Measurements from ENCODE around the gene VGLL2.

VGLL2 gene

DNA sequence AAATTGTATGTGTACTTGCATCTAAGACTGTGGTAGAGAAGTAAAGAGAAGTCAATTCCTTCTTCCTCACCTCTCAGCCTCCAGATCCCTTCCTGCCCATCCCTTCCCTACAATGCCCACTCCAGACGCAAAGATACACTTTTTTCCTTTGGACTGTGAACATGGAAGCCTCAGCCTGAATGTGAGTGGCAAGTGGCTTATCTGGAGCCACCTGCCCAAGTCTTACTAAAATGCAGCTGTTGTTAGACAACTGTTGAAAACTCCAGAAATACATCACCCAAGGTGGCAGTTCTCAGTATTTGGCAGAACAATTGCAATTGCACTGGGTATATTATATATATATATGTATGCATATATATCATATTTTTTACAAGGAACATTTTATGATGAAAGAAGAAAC is 7.5 kb downstream of the VGLL2 start:
- peaks cover 60 to 74% of the 10 kb centered on the region in 2 donors for H3K27me3 Mint-ChIP-seq
- no peak overlapping the region for H3K27ac Mint-ChIP-seq
- no peaks in the 10 kb centered on the region for H3K36me3 Mint-ChIP-seq (ENCODE audit: insufficient read depth)
- DNase-seq (no peak), ATAC-seq (replicated peaks) (no peak)
- H3K4me3 Mint-ChIP-seq, result no peak overlapping the region
- peaks cover 0 to 5% of the 10 kb centered on the region in 2 donors for H3K4me1 Mint-ChIP-seq (ENCODE audit: low read depth in 2 of 2)
- H3K9me3 Mint-ChIP-seq, result no peaks in the 10 kb centered on the region

DNA sequence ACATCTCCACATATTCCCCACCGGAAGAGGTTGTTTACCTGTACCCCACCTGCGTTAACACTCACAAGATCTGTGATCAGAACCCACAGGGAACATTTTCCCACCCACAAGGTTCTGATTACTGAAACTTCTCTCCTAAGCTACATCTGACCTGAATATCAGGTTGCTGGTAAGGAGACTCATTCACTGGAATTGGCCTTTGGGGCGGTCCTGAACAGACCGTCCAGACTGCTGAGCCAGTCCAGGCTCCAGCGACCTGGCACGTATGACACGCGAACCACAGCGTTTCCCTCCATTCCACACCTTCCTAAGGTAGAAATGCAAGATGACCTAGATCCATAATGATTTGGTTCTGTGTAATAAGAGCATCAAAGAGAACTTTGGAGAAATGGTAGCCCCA is 9.8 kb downstream of the VGLL2 start:
- Mint-ChIP-seq H3K36me3 (ENCODE audit: insufficient read depth) (no peaks in the 10 kb centered on the region), H3K4me3 (no peak overlapping the region), H3K9me3 (no peaks in the 10 kb centered on the region), H3K4me1 (ENCODE audit: low read depth in 2 of 2) (peaks cover 0 to 5% of the 10 kb centered on the region in 2 donors), H3K27ac (no peak overlapping the region), H3K27me3 (peaks cover 37 to 60% of the 10 kb centered on the region in 2 donors)
- no peak for DNase-seq
- no peak for ATAC-seq (replicated peaks)

DNA sequence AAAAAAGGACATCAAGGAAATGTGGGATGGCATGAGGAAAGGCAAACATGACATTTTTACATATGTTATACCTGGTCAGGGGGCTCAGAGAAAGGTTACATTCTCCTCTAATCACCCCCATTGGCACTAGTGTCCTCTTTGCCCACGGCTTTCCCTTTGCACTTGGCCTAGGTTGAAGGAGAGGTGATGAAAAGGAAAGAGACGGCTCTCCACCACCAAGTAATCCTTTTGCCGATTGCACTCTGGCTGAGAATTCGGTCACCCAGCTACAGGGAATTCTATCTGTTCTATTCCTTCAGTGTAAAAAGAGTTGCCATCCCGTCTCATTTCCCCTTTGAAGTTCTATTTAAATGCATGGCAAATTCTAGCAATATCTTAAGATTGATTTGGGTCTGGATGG is 10.4 kb downstream of the VGLL2 start:
- H3K4me3 Mint-ChIP-seq, result no peak overlapping the region
- H3K27ac Mint-ChIP-seq, result no peak overlapping the region
- peaks cover 37 to 58% of the 10 kb centered on the region in 2 donors for H3K27me3 Mint-ChIP-seq
- H3K9me3 Mint-ChIP-seq, result no peaks in the 10 kb centered on the region
- ATAC-seq (replicated peaks) (no peak), DNase-seq (no peak)
- peaks cover 0 to 5% of the 10 kb centered on the region in 2 donors for H3K4me1 Mint-ChIP-seq (ENCODE audit: low read depth in 2 of 2)
- H3K36me3 Mint-ChIP-seq (ENCODE audit: insufficient read depth), result no peaks in the 10 kb centered on the region

DNA sequence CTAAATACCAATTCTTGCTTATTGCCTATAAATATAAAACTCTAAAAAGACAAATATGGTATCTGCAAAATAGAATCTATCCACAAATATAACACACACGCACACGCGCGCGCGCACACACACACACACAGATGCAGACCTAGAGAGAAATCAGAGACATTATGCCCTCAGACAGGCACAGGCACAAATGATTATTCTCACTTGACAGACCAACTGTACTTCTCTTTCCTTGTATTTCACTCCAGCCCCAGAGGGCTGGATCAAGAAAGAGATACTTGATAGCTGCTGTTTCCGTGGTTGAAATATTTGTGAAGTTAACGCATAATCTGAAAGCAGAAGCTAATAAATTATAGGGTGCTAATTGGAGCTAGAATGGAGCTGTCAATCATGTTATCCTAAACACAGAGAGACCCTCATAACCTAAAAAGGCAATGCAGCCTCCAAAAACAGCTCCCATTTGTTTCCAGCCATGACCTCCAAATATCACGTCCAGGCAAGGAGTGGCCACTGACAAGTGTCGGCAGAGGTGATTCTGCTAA is 11.5 kb downstream of the VGLL2 start:
- H3K27ac Mint-ChIP-seq, result no peak overlapping the region
- H3K27me3 Mint-ChIP-seq, result peaks cover 36 to 55% of the 10 kb centered on the region in 2 donors

DNA sequence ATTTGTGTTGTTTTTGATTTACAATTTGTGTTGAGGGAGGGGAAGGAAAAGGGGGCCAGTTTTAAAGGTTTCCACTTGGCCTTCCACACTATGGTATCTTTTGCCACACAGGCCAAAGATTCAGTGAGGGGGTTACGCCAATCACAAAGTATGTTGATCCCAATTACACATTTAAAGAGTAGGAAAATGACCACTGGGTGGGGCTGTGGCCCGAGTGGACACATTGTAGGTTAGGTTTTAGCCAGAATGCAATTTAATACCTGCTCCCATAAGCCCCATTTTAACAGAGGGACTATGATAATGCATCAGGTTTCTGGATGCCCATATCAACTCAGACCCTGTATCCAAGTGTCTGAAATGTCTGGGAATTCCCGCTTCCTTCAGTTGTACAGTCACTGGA is 15.6 kb downstream of the VGLL2 start:
- Mint-ChIP-seq H3K4me1 (ENCODE audit: low read depth in 2 of 2) (no peaks in the 10 kb centered on the region), H3K4me3 (no peak overlapping the region), H3K27ac (no peak overlapping the region), H3K27me3 (peaks cover 15 to 26% of the 10 kb centered on the region in 2 donors), H3K9me3 (no peaks in the 10 kb centered on the region), H3K36me3 (ENCODE audit: insufficient read depth) (no peaks in the 10 kb centered on the region)
- no peak for DNase-seq
- no peak for ATAC-seq (replicated peaks)

More for the DNA sequence above, 11.5 kb downstream of the VGLL2 start:
- H3K9me3 Mint-ChIP-seq, result no peaks in the 10 kb centered on the region
- H3K36me3 Mint-ChIP-seq (ENCODE audit: insufficient read depth), result no peaks in the 10 kb centered on the region
- ATAC-seq (replicated peaks) (no peak), DNase-seq (no peak)
- H3K4me3 Mint-ChIP-seq, result no peak overlapping the region
- peaks cover 0 to 5% of the 10 kb centered on the region in 2 donors for H3K4me1 Mint-ChIP-seq (ENCODE audit: low read depth in 2 of 2)

DNA sequence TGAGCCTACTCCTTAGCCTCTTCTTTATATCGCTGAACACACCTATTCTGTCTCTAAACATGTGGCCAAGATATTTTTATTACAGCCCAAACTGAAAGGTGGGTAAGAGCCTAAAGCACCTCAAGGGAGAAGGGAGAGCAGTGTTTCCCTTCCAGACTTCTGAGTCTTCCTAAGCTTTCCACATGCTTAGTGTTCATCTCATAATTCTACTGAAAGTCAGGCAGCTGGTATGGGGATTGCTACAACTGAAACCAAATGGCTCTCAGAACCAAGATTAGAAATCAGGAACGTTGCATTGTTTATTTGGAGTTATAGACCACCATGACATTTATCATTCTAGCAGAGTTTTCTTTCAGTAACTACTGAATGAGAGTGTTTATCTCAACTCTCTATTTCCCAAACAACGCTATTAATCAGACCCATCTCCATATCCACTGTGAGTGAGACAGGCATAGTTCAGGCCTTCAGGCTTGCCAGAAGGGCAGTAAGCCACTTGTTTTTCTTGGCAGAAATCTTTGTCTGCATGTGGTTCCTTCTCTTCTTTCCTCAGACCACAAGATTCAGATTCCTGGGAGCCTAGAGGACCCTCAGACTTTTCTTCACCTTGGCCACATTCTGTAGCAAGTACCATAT is 22.8 kb downstream of the VGLL2 start:
- peaks cover 14 to 17% of the 10 kb centered on the region in 2 donors for H3K27me3 Mint-ChIP-seq
- H3K4me1 Mint-ChIP-seq (ENCODE audit: low read depth in 2 of 2), result no peaks in the 10 kb centered on the region
- no peak overlapping the region for H3K27ac Mint-ChIP-seq

DNA sequence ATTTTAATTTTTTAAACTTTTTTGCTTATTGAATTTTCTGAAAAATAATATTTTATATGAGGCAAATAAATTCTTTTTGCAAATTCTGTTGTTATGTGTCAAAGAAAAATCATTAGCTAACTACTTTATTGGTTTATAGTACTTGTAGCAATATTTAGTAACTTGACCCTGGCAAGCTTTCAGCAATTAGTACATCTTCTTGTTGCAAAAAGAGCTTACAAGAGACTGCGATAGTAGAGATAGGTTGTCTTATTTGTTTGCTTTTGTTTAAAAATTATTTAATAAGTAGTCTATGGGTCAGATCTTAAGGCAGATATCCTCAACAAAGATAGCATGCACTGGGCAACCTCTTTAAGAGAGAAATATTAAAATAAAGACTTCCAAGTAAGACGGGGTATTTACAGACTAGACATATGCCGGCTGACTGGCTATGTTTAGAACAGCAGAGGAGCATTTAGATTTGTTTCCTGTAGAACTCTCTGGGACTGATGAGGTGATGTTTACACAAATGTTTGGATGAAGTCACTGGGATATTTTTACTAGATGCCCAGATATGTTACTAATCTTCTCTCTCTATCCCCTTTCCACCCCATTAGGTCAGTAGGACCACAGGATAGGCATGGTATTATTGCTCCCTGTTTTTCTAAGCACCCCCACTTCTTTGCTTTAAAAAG is 25.0 kb downstream of the VGLL2 start:
- no peak overlapping the region for H3K4me3 Mint-ChIP-seq
- ATAC-seq (replicated peaks), result no peak
- no peak for DNase-seq
- peaks cover 0 to 4% of the 10 kb centered on the region in 2 donors for H3K9me3 Mint-ChIP-seq
- H3K27me3 Mint-ChIP-seq, result peaks cover 14 to 18% of the 10 kb centered on the region in 2 donors
- no peak overlapping the region for H3K27ac Mint-ChIP-seq
- no peaks in the 10 kb centered on the region for H3K36me3 Mint-ChIP-seq (ENCODE audit: insufficient read depth)
- no peaks in the 10 kb centered on the region for H3K4me1 Mint-ChIP-seq (ENCODE audit: low read depth in 2 of 2)

More for the DNA sequence above, 22.8 kb downstream of the VGLL2 start:
- DNase-seq (no peak), ATAC-seq (replicated peaks) (no peak)
- peaks cover 0 to 4% of the 10 kb centered on the region in 2 donors for H3K9me3 Mint-ChIP-seq
- H3K4me3 Mint-ChIP-seq, result no peak overlapping the region
- no peaks in the 10 kb centered on the region for H3K36me3 Mint-ChIP-seq (ENCODE audit: insufficient read depth)

DNA sequence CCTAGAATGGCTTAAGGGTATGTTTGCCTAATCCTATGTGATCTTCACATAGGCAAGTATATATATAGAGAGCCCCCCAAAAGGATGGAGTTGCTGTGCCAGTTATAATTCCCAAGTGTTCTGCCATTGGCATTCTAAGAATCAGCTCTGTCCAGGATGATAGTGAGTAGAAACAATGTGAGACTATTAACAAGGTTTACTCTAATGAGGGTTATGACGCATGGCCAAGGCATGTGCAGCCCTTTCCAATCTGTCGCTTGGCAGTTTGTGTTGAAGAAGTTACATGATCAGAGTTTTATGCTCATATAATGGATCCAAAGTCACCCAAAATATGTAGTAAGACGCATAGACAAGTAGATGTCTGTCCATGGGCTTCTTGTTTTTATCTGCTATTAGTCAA is 33.6 kb downstream of the VGLL2 start:
- Mint-ChIP-seq H3K4me1 (ENCODE audit: low read depth in 2 of 2) (no peaks in the 10 kb centered on the region), H3K9me3 (no peaks in the 10 kb centered on the region), H3K27me3 (peaks cover 0 to 9% of the 10 kb centered on the region in 2 donors), H3K27ac (no peak overlapping the region), H3K36me3 (ENCODE audit: insufficient read depth) (no peaks in the 10 kb centered on the region), H3K4me3 (no peak overlapping the region)
- ATAC-seq (replicated peaks) (no peak), DNase-seq (no peak)

DNA sequence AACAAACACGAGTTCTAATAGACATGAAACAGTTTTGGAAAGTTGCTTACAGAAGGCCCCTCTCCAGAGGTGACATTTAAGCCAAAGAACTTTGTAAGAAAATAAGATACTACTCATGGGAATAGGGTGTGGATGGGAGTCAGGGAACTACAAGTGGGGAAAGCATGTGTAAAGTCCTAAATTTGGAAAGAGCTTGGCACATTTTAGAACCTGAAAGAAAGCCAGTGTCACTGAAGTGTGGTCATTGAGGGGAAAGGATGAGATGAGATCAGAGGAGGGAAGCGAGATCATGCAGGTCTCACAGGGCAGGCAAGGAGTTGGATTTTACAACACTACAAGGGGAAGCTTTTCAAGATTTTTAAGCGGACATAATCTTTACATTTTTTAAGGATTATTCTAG is 38.0 kb downstream of the VGLL2 start:
- Mint-ChIP-seq H3K27ac (no peak overlapping the region), H3K9me3 (no peaks in the 10 kb centered on the region), H3K4me3 (no peak overlapping the region), H3K4me1 (ENCODE audit: low read depth in 2 of 2) (no peaks in the 10 kb centered on the region), H3K27me3 (peaks cover 12% of the 10 kb centered on the region in 2 donors), H3K36me3 (ENCODE audit: insufficient read depth) (no peaks in the 10 kb centered on the region)
- no peak for ATAC-seq (replicated peaks)
- DNase-seq, result no peak

DNA sequence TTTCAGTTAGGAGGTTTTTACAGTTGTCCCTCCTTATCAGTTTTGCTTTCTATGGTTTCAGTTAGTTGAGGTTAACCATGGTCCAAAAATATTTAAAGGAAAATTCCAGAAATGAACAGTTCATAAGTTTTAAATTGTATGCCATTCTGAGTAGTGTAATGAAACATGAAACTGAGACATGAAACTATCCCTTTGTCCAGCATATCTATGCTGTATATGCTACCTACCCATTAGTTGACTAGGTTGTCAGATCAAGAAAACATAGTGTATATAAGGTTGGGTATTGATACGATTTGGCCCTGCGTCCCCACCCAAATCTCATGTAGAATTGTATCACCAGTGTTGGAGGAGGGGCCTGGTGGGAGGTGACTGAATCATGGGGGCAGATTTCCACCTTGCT is 39.1 kb downstream of the VGLL2 start:
- Mint-ChIP-seq H3K27ac (no peak overlapping the region), H3K4me1 (ENCODE audit: low read depth in 2 of 2) (no peaks in the 10 kb centered on the region), H3K27me3 (peaks cover 12 to 20% of the 10 kb centered on the region in 2 donors), H3K4me3 (no peak overlapping the region), H3K9me3 (no peaks in the 10 kb centered on the region), H3K36me3 (ENCODE audit: insufficient read depth) (no peaks in the 10 kb centered on the region)
- no peak for DNase-seq
- no peak for ATAC-seq (replicated peaks)

DNA sequence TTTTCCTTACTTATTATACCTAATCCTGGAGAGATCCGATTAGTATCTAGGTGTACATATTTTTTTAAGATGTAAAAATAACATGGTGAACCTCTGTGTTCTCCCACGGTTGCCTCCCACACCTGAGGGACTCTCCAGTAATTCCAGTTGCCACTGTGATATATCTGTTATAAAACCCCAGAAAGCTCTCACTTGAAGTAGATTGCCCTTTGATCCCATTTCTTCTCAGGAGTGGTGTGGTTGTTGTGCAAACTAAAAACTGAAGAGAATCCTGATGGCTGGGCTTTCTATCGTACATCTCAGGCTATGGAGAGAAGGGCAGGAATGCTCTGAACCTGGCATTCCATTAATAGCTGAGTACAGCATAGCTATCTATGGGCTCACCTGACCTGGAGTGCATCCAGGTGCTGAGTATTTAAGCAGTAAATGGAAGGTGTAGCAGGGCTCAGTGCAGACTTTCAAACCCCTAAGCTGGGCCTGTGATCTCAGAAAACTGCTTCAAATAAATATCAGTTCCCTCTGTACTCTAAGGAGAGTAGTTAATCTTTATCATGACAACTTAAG is 41.0 kb downstream of the VGLL2 start:
- H3K4me3 Mint-ChIP-seq, result no peak overlapping the region
- no peaks in the 10 kb centered on the region for H3K9me3 Mint-ChIP-seq
- DNase-seq (no peak), ATAC-seq (replicated peaks) (no peak)
- H3K4me1 Mint-ChIP-seq (ENCODE audit: low read depth in 2 of 2), result no peaks in the 10 kb centered on the region
- peaks cover 17 to 27% of the 10 kb centered on the region in 2 donors for H3K27me3 Mint-ChIP-seq
- H3K36me3 Mint-ChIP-seq (ENCODE audit: insufficient read depth), result no peaks in the 10 kb centered on the region
- no peak overlapping the region for H3K27ac Mint-ChIP-seq

DNA sequence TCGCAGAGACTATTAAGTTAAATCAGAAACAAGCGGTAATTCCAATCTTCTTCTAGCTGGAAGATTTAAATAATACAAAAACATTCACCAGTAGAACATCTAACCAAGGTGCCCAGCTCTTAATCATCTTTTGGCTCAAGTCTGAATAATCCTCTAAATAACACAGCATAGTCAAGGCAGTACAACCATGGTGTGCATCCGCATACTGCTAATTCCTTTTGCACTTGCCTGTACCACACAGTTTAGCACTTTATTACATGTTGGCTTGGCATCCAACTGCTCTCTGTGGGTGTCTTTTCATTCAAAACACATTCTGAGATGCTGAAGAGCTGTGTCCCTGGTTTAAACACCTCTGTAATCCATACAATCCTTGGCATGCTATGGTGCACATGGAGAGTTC is 42.3 kb downstream of the VGLL2 start:
- DNase-seq (no peak), ATAC-seq (replicated peaks) (no peak)
- Mint-ChIP-seq H3K27me3 (peaks cover 27 to 40% of the 10 kb centered on the region in 2 donors), H3K27ac (no peak overlapping the region), H3K4me3 (no peak overlapping the region), H3K9me3 (no peaks in the 10 kb centered on the region), H3K4me1 (ENCODE audit: low read depth in 2 of 2) (no peaks in the 10 kb centered on the region), H3K36me3 (ENCODE audit: insufficient read depth) (no peaks in the 10 kb centered on the region)

DNA sequence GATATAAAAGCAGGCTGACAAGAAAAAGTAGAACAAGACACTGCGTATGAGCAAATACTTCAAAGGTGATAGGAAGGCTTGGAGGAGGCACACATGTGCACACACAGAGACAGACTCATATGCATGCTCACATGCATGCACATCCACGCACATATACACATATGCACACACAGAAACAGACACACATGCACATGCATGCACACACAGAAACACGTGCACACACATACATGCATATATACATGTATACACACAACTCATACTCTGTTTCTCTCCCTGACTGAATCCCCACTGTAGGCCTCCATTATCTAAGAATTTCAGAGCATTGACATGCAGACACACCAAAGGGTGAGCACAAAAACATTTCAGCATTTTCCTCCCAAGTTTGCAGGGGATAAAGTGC is 43.7 kb downstream of the VGLL2 start:
- Mint-ChIP-seq H3K4me1 (ENCODE audit: low read depth in 2 of 2) (no peaks in the 10 kb centered on the region), H3K36me3 (ENCODE audit: insufficient read depth) (no peaks in the 10 kb centered on the region), H3K9me3 (no peaks in the 10 kb centered on the region), H3K4me3 (no peak overlapping the region), H3K27ac (no peak overlapping the region), H3K27me3 (peaks cover 29 to 43% of the 10 kb centered on the region in 2 donors)
- no peak for DNase-seq
- ATAC-seq (replicated peaks), result no peak

DNA sequence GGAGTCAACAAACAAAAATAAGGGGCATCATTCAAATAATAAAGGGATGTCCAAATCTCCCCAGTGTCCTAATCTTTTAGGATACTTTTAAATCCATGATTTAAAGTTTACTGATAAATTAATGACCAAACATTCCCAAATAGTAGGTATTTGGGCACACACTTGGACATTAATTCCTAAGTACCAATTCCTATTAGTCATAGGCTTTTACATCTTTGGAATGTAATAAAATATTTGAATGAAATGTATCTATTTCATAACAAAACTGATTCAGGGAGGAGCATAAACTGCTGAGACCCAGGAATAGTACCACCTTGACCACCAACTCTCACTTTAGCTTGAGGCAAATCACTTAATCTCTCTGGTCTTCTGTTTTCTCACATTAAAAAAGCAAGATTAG is 44.3 kb downstream of the VGLL2 start:
- ATAC-seq (replicated peaks), result no peak
- Mint-ChIP-seq H3K9me3 (no peaks in the 10 kb centered on the region), H3K4me3 (no peak overlapping the region), H3K27me3 (peaks cover 29 to 41% of the 10 kb centered on the region in 2 donors), H3K36me3 (ENCODE audit: insufficient read depth) (no peaks in the 10 kb centered on the region), H3K4me1 (ENCODE audit: low read depth in 2 of 2) (no peaks in the 10 kb centered on the region), H3K27ac (no peak overlapping the region)
- DNase-seq, result no peak

Data from effector memory CD8-positive, alpha-beta T cell (primary cell).